Measurements from ENCODE around the gene SPSB3. TPM values are rescaled to one million over a fixed set of nuclear protein-coding genes. Genes with fewer than 3 reads are reported as not detected.

Gene SPSB3
- total and polyA plus RNA-seq, 2 of the 13 experiments (the other 11 are each of a cell fraction or from before 2014, with no cell fraction given), result 13.2 to 21.9 TPM

DNA sequence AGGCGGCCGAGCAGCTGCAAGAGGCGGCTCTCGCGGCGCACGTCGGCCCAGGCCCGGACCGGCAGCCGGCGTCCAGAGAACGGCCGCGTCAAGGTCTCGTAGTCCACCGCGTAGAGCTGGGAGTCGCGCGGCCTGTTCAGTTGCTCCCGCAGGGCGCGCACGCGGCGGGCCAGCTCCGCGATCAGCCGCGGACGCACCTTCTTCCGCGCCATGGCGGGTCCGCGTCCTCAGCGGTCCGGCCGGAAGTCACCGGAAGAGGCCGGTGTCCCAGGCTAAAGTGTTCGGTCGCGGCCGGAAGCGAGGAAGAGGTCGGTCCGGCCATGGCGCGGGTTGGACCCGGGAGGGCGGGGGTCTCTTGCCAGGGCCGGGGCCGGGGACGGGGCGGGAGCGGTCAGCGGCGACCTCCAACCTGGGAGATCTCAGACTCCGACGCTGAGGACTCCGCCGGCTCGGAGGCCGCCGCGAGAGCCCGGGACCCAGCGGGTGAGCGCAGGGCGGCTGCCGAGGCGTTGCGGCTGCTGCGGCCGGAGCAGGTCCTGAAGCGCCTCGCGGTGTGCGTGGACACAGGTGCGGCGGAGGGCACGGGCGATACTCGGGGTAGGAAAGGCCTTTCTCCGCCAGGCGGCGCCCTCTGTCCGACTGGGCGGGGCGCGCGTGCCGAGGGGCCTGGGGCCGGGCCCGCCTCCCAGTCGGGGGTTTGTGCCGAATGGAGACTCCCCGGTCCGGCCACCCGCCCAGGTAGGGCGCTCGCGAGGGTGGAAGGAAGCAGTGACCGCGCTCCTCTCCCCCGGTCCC is 9.3 kb downstream of the SPSB3 start, which contains the start of gene MRPS34 (continued):
- TF ChIP-seq, protein P1, sequence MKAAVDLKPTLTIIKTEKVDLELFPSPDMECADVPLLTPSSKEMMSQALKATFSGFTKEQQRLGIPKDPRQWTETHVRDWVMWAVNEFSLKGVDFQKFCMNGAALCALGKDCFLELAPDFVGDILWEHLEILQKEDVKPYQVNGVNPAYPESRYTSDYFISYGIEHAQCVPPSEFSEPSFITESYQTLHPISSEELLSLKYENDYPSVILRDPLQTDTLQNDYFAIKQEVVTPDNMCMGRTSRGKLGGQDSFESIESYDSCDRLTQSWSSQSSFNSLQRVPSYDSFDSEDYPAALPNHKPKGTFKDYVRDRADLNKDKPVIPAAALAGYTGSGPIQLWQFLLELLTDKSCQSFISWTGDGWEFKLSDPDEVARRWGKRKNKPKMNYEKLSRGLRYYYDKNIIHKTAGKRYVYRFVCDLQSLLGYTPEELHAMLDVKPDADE (CRISPR knock-in tag; IDR thresholded peaks at IDR 0.05), result peak; percentile 60; the same call in 1 of the 2 replicates
- peak; percentile 77; the same call in 1 of the 2 replicates for TF ChIP-seq MTF1 (CRISPR knock-in tag; IDR thresholded peaks at IDR 0.05)
- peak; percentile 92 for TF ChIP-seq ZNF556 (CRISPR knock-in tag; IDR thresholded peaks at IDR 0.05; ENCODE audit: borderline replicate concordance)
- no peak for TF ChIP-seq ZNF460 (CRISPR knock-in tag; IDR thresholded peaks at IDR 0.05; ENCODE audit: borderline replicate concordance)
- no peak for TF ChIP-seq ZNF75D (CRISPR knock-in tag; IDR thresholded peaks at IDR 0.05; ENCODE audit: borderline replicate concordance)
- 0 out of 2 replicates have a peak, but pooled peaks have one; percentile 20 for TF ChIP-seq MIXL1 (CRISPR knock-in tag; IDR thresholded peaks at IDR 0.05)
- no peak for TF ChIP-seq HHEX (CRISPR knock-in tag; IDR thresholded peaks at IDR 0.05)
- TF ChIP-seq SKIL (CRISPR knock-in tag; IDR thresholded peaks at IDR 0.05; ENCODE audit: borderline replicate concordance), result peak; percentile 71; the same call in 1 of the 2 replicates
- TF ChIP-seq SAFB2 (CRISPR knock-in tag; IDR thresholded peaks at IDR 0.05; ENCODE audit: borderline replicate concordance, low read depth), result peak; percentile 86; the same call in 1 of the 2 replicates
- TF ChIP-seq THAP11 (CRISPR knock-in tag; IDR thresholded peaks at IDR 0.05), result peak; percentile 95
- TF ChIP-seq CBX1 (IDR thresholded peaks at IDR 0.05; ENCODE audit: low read depth), result peak; percentile 51
- TF ChIP-seq HDAC2 (CRISPR knock-in tag; IDR thresholded peaks at IDR 0.05), result peak; percentile 76
- no peak for TF ChIP-seq ELF4 (CRISPR knock-in tag; IDR thresholded peaks at IDR 0.05; ENCODE audit: borderline replicate concordance)
- TF ChIP-seq SP5 (CRISPR knock-in tag; IDR thresholded peaks at IDR 0.05; ENCODE audit: borderline replicate concordance, low read depth), result peak; percentile 80; the same call in 1 of the 2 replicates
- TF ChIP-seq SMAD3 (CRISPR knock-in tag; IDR thresholded peaks at IDR 0.05), result peak; percentile 91
- TF ChIP-seq HES4 (CRISPR knock-in tag; IDR thresholded peaks at IDR 0.05; ENCODE audit: borderline replicate concordance), result no peak
- TF ChIP-seq ZNF160 (CRISPR knock-in tag; IDR thresholded peaks at IDR 0.05), result peak; percentile 68
- peak; percentile 87 for TF ChIP-seq NR2C2 (CRISPR knock-in tag; IDR thresholded peaks at IDR 0.05; ENCODE audit: borderline replicate concordance)
- TF ChIP-seq HMGA1 (CRISPR knock-in tag; conservative IDR thresholded peaks at IDR 0.05), result no peak
- TF ChIP-seq SNAPC2 (CRISPR knock-in tag; IDR thresholded peaks at IDR 0.05), result peak; percentile 32; the same call in 1 of the 2 replicates
- TF ChIP-seq IRF2 (CRISPR knock-in tag; IDR thresholded peaks at IDR 0.05), result peak; percentile 73
- no peak; the same call in 1 of the 2 replicates for TF ChIP-seq ZNF543 (CRISPR knock-in tag; IDR thresholded peaks at IDR 0.05)
- TF ChIP-seq THAP9 (CRISPR knock-in tag; IDR thresholded peaks at IDR 0.05; ENCODE audit: borderline replicate concordance), result peak; percentile 81
- TF ChIP-seq PPARG (CRISPR knock-in tag; conservative IDR thresholded peaks at IDR 0.05), result no peak
- peak; percentile 89 for TF ChIP-seq YEATS2 (CRISPR knock-in tag; IDR thresholded peaks at IDR 0.05; ENCODE audit: borderline replicate concordance)

Measured in HepG2 (cell line).